CD14-positive monocyte (primary cell): Measurements from ENCODE around the gene ABCC12. TPM values are rescaled to one million over a fixed set of nuclear protein-coding genes. Genes with fewer than 3 reads are reported as not detected.
"Not testable (repeated sequence)": the region's sequence is repeated elsewhere in the genome, so short reads cannot be mapped to it uniquely, and the experiment has no call there.

Source experiments
- DNase-seq, 3 donors: peaks; one replicate each; pipeline ENCODE4 v3.0.0-alpha.2; 2011 to 2022
- H2AFZ ChIP-seq: 2 replicates; pipeline ENCODE4 v1.6.0; 2012; ENCODE audit warnings: mild to moderate bottlenecking, low read depth, low read length, inconsistent platforms; ENCODE audit not compliant: insufficient read depth, poor library complexity, severe bottlenecking
- H3K27ac ChIP-seq, 2 donors: 1 replicate in 1 of 2; 2 replicates in 1 of 2; pipeline ENCODE4 v1.5.1; 2012 to 2013; ENCODE audit warnings: low read length in 2 of 2, control low read depth in 1 of 2, inconsistent platforms in 1 of 2, low read depth in 1 of 2, mild to moderate bottlenecking in 1 of 2
- H3K27me3 ChIP-seq, 2 donors: one replicate each; pipeline versions ENCODE4 v1.6.0 to v1.6.1; 2011 to 2013; ENCODE audit warnings: low read length in 2 of 2; ENCODE audit not compliant: control insufficient read depth in 2 of 2, insufficient read depth in 2 of 2
- H3K36me3 ChIP-seq, 2 donors: replicated peaks in 1 of 2; 1 replicate in 1 of 2; 2 replicates in 1 of 2; pipeline versions ENCODE4 v1.5.1 to v1.6.1; 2012 to 2013; ENCODE audit warnings: low read length in 2 of 2, control low read depth in 1 of 2, inconsistent platforms in 1 of 2, mild to moderate bottlenecking in 1 of 2; ENCODE audit not compliant: insufficient read depth in 2 of 2, control insufficient read depth in 1 of 2
- H3K4me1 ChIP-seq, 2 donors: 1 replicate in 1 of 2; 2 replicates in 1 of 2; pipeline versions ENCODE4 v1.5.1 to v1.6.1; 2012 to 2013; ENCODE audit warnings: low read length in 2 of 2, control low read depth in 1 of 2, inconsistent platforms in 1 of 2, mild to moderate bottlenecking in 1 of 2, moderate library complexity in 1 of 2; ENCODE audit not compliant: insufficient read depth in 2 of 2, control insufficient read depth in 1 of 2
- H3K4me2 ChIP-seq: replicated peaks from 2 replicates; pipeline ENCODE3; 2012; ENCODE audit warnings: low read length, moderate library complexity, mild to moderate bottlenecking; ENCODE audit not compliant: poor library complexity, severe bottlenecking; ENCODE audit errors: extremely low read depth
- H3K4me3 ChIP-seq, 3 experiments: fragments of 200-600 bp in 1 of 3; sonication (generic) in 1 of 3; replicated peaks in 1 of 3; 1 replicate in 2 of 3; 2 replicates in 1 of 3; pipeline ENCODE4 v1.5.1; 2011 to 2013; ENCODE audit warnings: low read length in 3 of 3, mild to moderate bottlenecking in 3 of 3, control low read depth in 2 of 3, low read depth in 2 of 3, inconsistent platforms in 1 of 3, moderate library complexity in 1 of 3
- H3K79me2 ChIP-seq: 2 replicates; pipeline ENCODE4 v1.6.0; 2012; ENCODE audit warnings: mild to moderate bottlenecking, control low read depth, inconsistent platforms, low read length, moderate library complexity; ENCODE audit not compliant: insufficient read depth
- H3K9ac ChIP-seq: 2 replicates; pipeline ENCODE4 v1.6.0; 2017; ENCODE audit warnings: low read length, mild to moderate bottlenecking; ENCODE audit not compliant: insufficient read depth, poor library complexity, severe bottlenecking
- H3K9me3 ChIP-seq, 2 donors: replicated peaks in 1 of 2; 1 replicate in 1 of 2; 2 replicates in 1 of 2; pipeline versions ENCODE4 v1.5.1 to v1.6.1; 2012 to 2013; ENCODE audit warnings: low read length in 2 of 2, control low read depth in 1 of 2; ENCODE audit not compliant: control insufficient read depth in 1 of 2, insufficient read depth in 1 of 2
- H4K20me1 ChIP-seq: 2 replicates; pipeline ENCODE4 v1.6.0; 2012; ENCODE audit warnings: mild to moderate bottlenecking, low read length, control low read depth, moderate library complexity; ENCODE audit not compliant: insufficient read depth
- H3K27ac Mint-ChIP-seq, 7 donors: one replicate each; pipeline ENCODE4 v1.8.0; 2020; ENCODE audit warnings: mild to moderate bottlenecking in 7 of 7, mixed read lengths in 7 of 7, moderate library complexity in 6 of 7, inconsistent platforms in 2 of 7
- H3K27me3 Mint-ChIP-seq, 3 donors: one replicate each; pipeline ENCODE4 v1.8.0; 2021 to 2022; ENCODE audit warnings: low read depth in 3 of 3, mild to moderate bottlenecking in 3 of 3, mixed read lengths in 3 of 3, moderate library complexity in 3 of 3, inconsistent platforms in 1 of 3
- H3K36me3 Mint-ChIP-seq, 2 donors: one replicate each; pipeline ENCODE4 v1.8.0; 2020; ENCODE audit warnings: mixed read lengths in 2 of 2, inconsistent platforms in 1 of 2, mild to moderate bottlenecking in 1 of 2
- H3K4me1 Mint-ChIP-seq: one replicate; pipeline ENCODE4 v1.8.0; 2020; ENCODE audit warnings: mild to moderate bottlenecking, mixed read lengths
- H3K4me3 Mint-ChIP-seq, 2 donors: one replicate each; pipeline ENCODE4 v1.8.0; 2020; ENCODE audit warnings: mild to moderate bottlenecking in 2 of 2, mixed read lengths in 2 of 2, moderate library complexity in 1 of 2
- H3K9me3 Mint-ChIP-seq, 7 donors: one replicate each; pipeline ENCODE4 v1.8.0; 2020 to 2022; ENCODE audit warnings: mixed read lengths in 7 of 7, mild to moderate bottlenecking in 6 of 7, moderate library complexity in 6 of 7, inconsistent platforms in 2 of 7
- CTCF ChIP-seq: fragments of 200-600 bp; IDR thresholded peaks from one replicate; pipeline ENCODE4 v1.8.0; 2022; ENCODE audit warnings: antibody characterized with exemption, mild to moderate bottlenecking
- WGBS: methylation state at CpG from one replicate; pipeline ENCODE4 v1.1.5; 2013; ENCODE audit warnings: missing lambda C conversion rate; ENCODE audit not compliant: insufficient coverage; 5-methylcytosine and 5-hydroxymethylcytosine counted together
- intact Hi-C, 2 donors: fragments of 100-400 bp; cut with micrococcal nuclease; formaldehyde crosslinking; loops; one replicate each; pipeline versions ENCODE4 v1.15.0 to v1.15.1; 2023
- polyA plus RNA-seq, 3 donors: library from polyadenylated mRNA; depleted of rRNA in 1 of 3; unstranded in 2 of 3; stranded (reverse) in 1 of 3; fragments of 300-500 nt in 2 of 3; fragments of >200 nt in 1 of 3; fragmentation: Illumina TruSeq in 2 of 3; gene quantifications; 1 replicate in 2 of 3; 2 replicates in 1 of 3; pipeline ENCODE4 v1.2.3, GENCODE V29; 2012 to 2021

The ABCC12 gene
- polyA plus RNA-seq, 3 donors, result not detected

GRCh38 chr16:48169896-48170295 is 14.1 kb upstream of the ABCC12 start:
- peaks cover 0 to 1% (median 0%) of the 10 kb centered on the region in 7 donors for H3K9me3 Mint-ChIP-seq
- H3K4me1 ChIP-seq, result peaks cover 24 to 25% of the 10 kb centered on the region in 2 donors
- intact Hi-C loops, result loop anchor here (5.0 to 10.0 kb wide), 2 partner anchors 465 to 1133 kb away; no protein-coding TSS in a partner anchor
- H3K27me3 ChIP-seq, result no peaks in the 10 kb centered on the region
- H3K4me3 Mint-ChIP-seq, result no peak overlapping the region
- no peak overlapping the region for H3K4me2 ChIP-seq
- H4K20me1 ChIP-seq, result no peaks in the 10 kb centered on the region
- no peak overlapping the region for H3K27ac ChIP-seq
- no peaks in the 10 kb centered on the region for H3K9me3 ChIP-seq
- H2AFZ ChIP-seq, result no peak overlapping the region
- no peaks in the 10 kb centered on the region for H3K36me3 ChIP-seq
- no peak for TF ChIP-seq CTCF
- H3K4me3 ChIP-seq, result no peak overlapping the region
- H3K27ac Mint-ChIP-seq, result no peak overlapping the region
- H3K4me1 Mint-ChIP-seq, result peaks cover 26% of the 10 kb centered on the region
- 78% methylated on average over 4 of the region's 8 CpGs for WGBS
- DNase-seq, result no peak
- no peaks in the 10 kb centered on the region for H3K79me2 ChIP-seq
- no peaks in the 10 kb centered on the region for H3K36me3 Mint-ChIP-seq
- H3K9ac ChIP-seq, result no peak overlapping the region
- H3K27me3 Mint-ChIP-seq, result peaks cover 0 to 9% (median 5%) of the 10 kb centered on the region in 3 donors

- Mint-ChIP-seq H3K36me3 (no peaks in the 10 kb centered on the region), H3K27me3 (peaks cover 0 to 9% (median 4%) of the 10 kb centered on the region in 3 donors), H3K9me3 (peaks cover 0 to 1% (median 0%) of the 10 kb centered on the region in 7 donors), H3K4me3 (peak overlapping the region in 1 of 2 donors; percentile 30), H3K4me1 (peaks cover 29% of the 10 kb centered on the region), H3K27ac (peak overlapping the region in 4 of 7 donors; percentile 5 to 78 (median 51))
- Histone ChIP-seq H3K27ac (peak overlapping the region in 1 of 2 donors; percentile 44), H4K20me1 (no peaks in the 10 kb centered on the region), H3K4me2 (no peak overlapping the region), H3K27me3 (no peaks in the 10 kb centered on the region), H3K4me1 (peaks cover 24 to 27% of the 10 kb centered on the region in 2 donors), H3K9ac (no peak overlapping the region), H3K36me3 (no peaks in the 10 kb centered on the region), H3K4me3 (no peak overlapping the region), H3K79me2 (no peaks in the 10 kb centered on the region), H2AFZ (no peak overlapping the region), H3K9me3 (no peaks in the 10 kb centered on the region)
- DNase-seq, result peak; percentile 36 to 58 (median 54)
- WGBS, result no CpG with 5 or more reads among the region's 1 CpG
- no peak for TF ChIP-seq CTCF
- intact Hi-C loops, result loop anchor here (5.0 to 10.0 kb wide), 2 partner anchors 467 to 1131 kb away; no protein-coding TSS in a partner anchor
Measured at GRCh38 chr16:48168075-48168474, 12.3 kb upstream of the ABCC12 start.

GRCh38 chr16:48166617-48167016 is 10.8 kb upstream of the ABCC12 start:
- not testable (repeated sequence) for H3K9me3 ChIP-seq, H3K36me3 Mint-ChIP-seq, H3K79me2 ChIP-seq, H3K27ac ChIP-seq, H3K4me2 ChIP-seq, H2AFZ ChIP-seq, H3K4me3 Mint-ChIP-seq, DNase-seq, H4K20me1 ChIP-seq, H3K27ac Mint-ChIP-seq, H3K27me3 ChIP-seq, H3K36me3 ChIP-seq, H3K9me3 Mint-ChIP-seq, H3K9ac ChIP-seq, H3K4me3 ChIP-seq
- WGBS, result 100% methylated on average over 1 of the region's 5 CpGs
- intact Hi-C loops, result loop anchor here (5.0 to 10.0 kb wide), 2 partner anchors 468 to 1129 kb away; no protein-coding TSS in a partner anchor
- H3K27me3 Mint-ChIP-seq, result peaks cover 0 to 10% (median 3%) of the 10 kb centered on the region in 3 donors
- peaks cover 33% of the 10 kb centered on the region for H3K4me1 Mint-ChIP-seq
- peaks cover 24 to 27% of the 10 kb centered on the region in 2 donors for H3K4me1 ChIP-seq
